Spleen (tissue), 7 donors: ENCODE measurements around the gene KRAS.

Experiments used
- CTCF ChIP-seq, 11 experiments: fragments of 200-600 bp in 7 of 11; fragments of 450-650 bp in 4 of 11; sonication (generic) in 4 of 11; IDR thresholded peaks in 8 of 11; conservative IDR thresholded peaks in 3 of 11; 1 replicate in 7 of 11; 2 replicates in 4 of 11; pipeline versions ENCODE4 v1.4.0 to v1.8.0; 2016 to 2021; ENCODE audit warnings: antibody characterized with exemption in 11 of 11, inconsistent platforms in 4 of 11, mild to moderate bottlenecking in 1 of 11
- POLR2A ChIP-seq, 3 donors: fragments of 450-650 bp; IDR thresholded peaks; one replicate each; pipeline ENCODE4 v1.5.1; 2017; ENCODE audit warnings: antibody characterized with exemption in 3 of 3, mild to moderate bottlenecking in 1 of 3
- donor health status: DM: no; HTN: no; CAD: no; lungs with moderate emphysema.
- donor health status: DM: no; HTN: no; CAD: no.
- donor health status: DM: no; HTN: no; CAD: no.

GRCh38 chr12:25283006-25283405 lies 32.3 kb upstream of the KRAS start:
- TF ChIP-seq POLR2A (IDR thresholded peaks at IDR 0.05) (no peak), CTCF (IDR thresholded peaks at IDR 0.05 in 8 of 11, conservative IDR thresholded peaks at IDR 0.05 in 3 of 11) (no peak)
